OCI-LY1 (cell line): ENCODE measurements around the gene ARFIP2.

Experiments
- H2AFZ ChIP-seq: fragments of 200-600 bp; sonication (generic), shearing (Covaris generic); 2 replicates; pipeline ENCODE4 v1.6.0; 2014; ENCODE audit warnings: antibody characterized with exemption, mild to moderate bottlenecking, low read length
- H3F3A ChIP-seq: fragments of 200-600 bp; sonication (generic), shearing (Covaris generic); 2 replicates; pipeline ENCODE4 v1.6.0; 2014; ENCODE audit warnings: mild to moderate bottlenecking, antibody characterized with exemption, low read length, moderate library complexity; ENCODE audit not compliant: insufficient read depth
- H3K27ac ChIP-seq: fragments of 200-600 bp; sonication (generic); 2 replicates; pipeline ENCODE4 v1.5.1; 2014; ENCODE audit warnings: low read length, mixed run types, mild to moderate bottlenecking, low read depth; ENCODE audit not compliant: poor library complexity, severe bottlenecking
- H3K27me3 ChIP-seq: fragments of 200-600 bp; sonication (generic); 2 replicates; pipeline ENCODE4 v1.6.0; 2014; ENCODE audit warnings: antibody characterized with exemption, mild to moderate bottlenecking, low read length, moderate library complexity; ENCODE audit not compliant: insufficient read depth
- H3K36me3 ChIP-seq: fragments of 200-600 bp; sonication (generic); 2 replicates; pipeline ENCODE4 v1.6.1; 2014; ENCODE audit warnings: mild to moderate bottlenecking, antibody characterized with exemption, low read length, moderate library complexity, mixed read lengths; ENCODE audit not compliant: insufficient read depth
- H3K4me1 ChIP-seq: fragments of 200-600 bp; sonication (generic); 2 replicates; pipeline ENCODE4 v1.5.1; 2014; ENCODE audit warnings: mild to moderate bottlenecking, low read length, moderate library complexity; ENCODE audit not compliant: insufficient read depth, severe bottlenecking
- H3K4me2 ChIP-seq: fragments of 200-600 bp; sonication (generic), shearing (Covaris generic); 2 replicates; pipeline ENCODE4 v1.6.1; 2014; ENCODE audit warnings: low read length
- H3K4me3 ChIP-seq: fragments of 200-600 bp; sonication (generic); 2 replicates; pipeline ENCODE4 v1.5.1; 2014; ENCODE audit warnings: low read length, low read depth, mild to moderate bottlenecking, mixed read lengths; ENCODE audit not compliant: poor library complexity, severe bottlenecking
- H3K79me2 ChIP-seq: fragments of 200-600 bp; shearing (Covaris generic); 2 replicates; pipeline ENCODE4 v1.6.1; 2016; ENCODE audit warnings: mixed run types, low read length, mixed read lengths; ENCODE audit not compliant: insufficient read depth
- H3K9ac ChIP-seq: fragments of 200-600 bp; sonication (generic), shearing (Covaris generic); 2 replicates; pipeline ENCODE4 v1.6.1; 2014; ENCODE audit warnings: mild to moderate bottlenecking, low read length, mixed read lengths
- H3K9me2 ChIP-seq: fragments of 200-600 bp; sonication (generic), shearing (Covaris generic); 2 replicates; pipeline ENCODE4 v1.6.1; 2014; ENCODE audit warnings: low read depth, mild to moderate bottlenecking, low read length, mixed read lengths
- H3K9me3 ChIP-seq: fragments of 200-600 bp; shearing (Covaris generic); 2 replicates; pipeline ENCODE4 v1.6.1; 2014; ENCODE audit warnings: low read length, mixed read lengths
- H4K20me1 ChIP-seq: fragments of 200-600 bp; sonication (generic), shearing (Covaris generic); 2 replicates; pipeline ENCODE4 v1.6.0; 2016; ENCODE audit warnings: mild to moderate bottlenecking, low read length; ENCODE audit not compliant: insufficient read depth
- EZH2 ChIP-seq: fragments of 200-600 bp; sonication (generic), shearing (Covaris generic); IDR thresholded peaks from 2 replicates; pipeline ENCODE4 v1.8.0; 2017; ENCODE audit warnings: borderline replicate concordance, mixed run types, mild to moderate bottlenecking, antibody characterized with exemption, low read length, moderate library complexity, mixed read lengths
- TF ChIP-seq, protein P1 (sequence below): fragments of 200-600 bp; sonication (generic), shearing (Covaris generic); IDR thresholded peaks from 2 replicates; pipeline ENCODE4 v1.5.1; 2017; ENCODE audit warnings: mild to moderate bottlenecking, antibody characterized with exemption, low read length, moderate library complexity, mixed read lengths

The ARFIP2 gene

DNA sequence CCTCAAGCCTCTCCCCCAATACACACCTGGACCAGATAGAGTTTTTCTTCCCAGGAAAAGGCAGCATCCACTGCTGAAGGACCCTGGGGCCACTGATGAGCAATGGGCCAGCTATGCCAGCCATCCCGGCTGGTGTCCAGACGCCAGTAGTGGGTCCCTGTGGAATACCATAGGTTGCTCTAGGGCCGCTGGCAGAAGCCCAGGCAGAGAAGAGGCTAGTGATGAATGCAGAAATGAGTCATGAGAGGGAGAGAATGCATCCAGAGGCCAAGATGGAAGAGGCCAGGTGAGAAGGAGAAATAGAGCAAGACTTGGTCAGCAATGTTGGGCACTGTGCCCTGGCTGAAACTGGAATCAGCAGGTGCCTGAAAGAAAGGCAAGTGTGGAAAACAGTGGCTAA, 49.3 kb downstream of the ARFIP2 start:
- Histone ChIP-seq H3K27me3 (no peaks in the 10 kb centered on the region), H4K20me1 (no peaks in the 10 kb centered on the region), H3F3A (no peaks in the 10 kb centered on the region), H3K36me3 (no peaks in the 10 kb centered on the region), H3K9me3 (no peaks in the 10 kb centered on the region), H3K9ac (no peak overlapping the region), H3K79me2 (no peaks in the 10 kb centered on the region), H3K4me1 (no peaks in the 10 kb centered on the region), H3K4me2 (no peak overlapping the region), H3K4me3 (no peak overlapping the region), H3K9me2 (no peaks in the 10 kb centered on the region), H3K27ac (no peak overlapping the region), H2AFZ (no peak overlapping the region)
- no peak for TF ChIP-seq EZH2
- TF ChIP-seq, protein P1, sequence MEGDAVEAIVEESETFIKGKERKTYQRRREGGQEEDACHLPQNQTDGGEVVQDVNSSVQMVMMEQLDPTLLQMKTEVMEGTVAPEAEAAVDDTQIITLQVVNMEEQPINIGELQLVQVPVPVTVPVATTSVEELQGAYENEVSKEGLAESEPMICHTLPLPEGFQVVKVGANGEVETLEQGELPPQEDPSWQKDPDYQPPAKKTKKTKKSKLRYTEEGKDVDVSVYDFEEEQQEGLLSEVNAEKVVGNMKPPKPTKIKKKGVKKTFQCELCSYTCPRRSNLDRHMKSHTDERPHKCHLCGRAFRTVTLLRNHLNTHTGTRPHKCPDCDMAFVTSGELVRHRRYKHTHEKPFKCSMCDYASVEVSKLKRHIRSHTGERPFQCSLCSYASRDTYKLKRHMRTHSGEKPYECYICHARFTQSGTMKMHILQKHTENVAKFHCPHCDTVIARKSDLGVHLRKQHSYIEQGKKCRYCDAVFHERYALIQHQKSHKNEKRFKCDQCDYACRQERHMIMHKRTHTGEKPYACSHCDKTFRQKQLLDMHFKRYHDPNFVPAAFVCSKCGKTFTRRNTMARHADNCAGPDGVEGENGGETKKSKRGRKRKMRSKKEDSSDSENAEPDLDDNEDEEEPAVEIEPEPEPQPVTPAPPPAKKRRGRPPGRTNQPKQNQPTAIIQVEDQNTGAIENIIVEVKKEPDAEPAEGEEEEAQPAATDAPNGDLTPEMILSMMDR, result no peak

DNA sequence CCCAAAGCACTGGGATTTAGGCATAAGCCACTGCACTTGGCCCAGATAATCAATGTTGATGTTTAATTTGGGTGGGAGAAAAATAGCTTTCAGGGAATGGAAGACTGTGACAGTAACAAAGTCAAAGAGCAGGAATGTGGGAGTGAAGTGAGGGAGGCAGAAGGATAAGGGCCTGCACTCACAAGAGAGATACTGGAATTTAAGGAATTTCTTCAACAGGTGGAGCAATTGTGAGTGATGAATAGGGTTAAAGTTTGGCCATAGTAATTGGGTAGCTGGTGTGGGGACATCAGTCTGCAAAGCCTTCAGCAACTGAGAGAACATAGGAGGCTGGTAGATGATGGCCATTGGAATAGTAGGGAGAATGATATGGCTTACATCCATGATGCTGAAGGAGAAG, 53.6 kb downstream of the ARFIP2 start:
- Histone ChIP-seq H3K9me2 (no peaks in the 10 kb centered on the region), H3K9ac (no peak overlapping the region)

More for the DNA sequence above, 53.6 kb downstream of the ARFIP2 start:
- Histone ChIP-seq H3F3A (no peaks in the 10 kb centered on the region), H3K36me3 (no peaks in the 10 kb centered on the region), H3K4me1 (no peaks in the 10 kb centered on the region), H3K27ac (no peak overlapping the region), H3K79me2 (no peaks in the 10 kb centered on the region), H3K4me2 (no peak overlapping the region), H3K27me3 (no peaks in the 10 kb centered on the region), H2AFZ (no peak overlapping the region), H3K4me3 (no peak overlapping the region), H3K9me3 (no peaks in the 10 kb centered on the region), H4K20me1 (no peaks in the 10 kb centered on the region)
- no peak for TF ChIP-seq EZH2
- TF ChIP-seq, protein P1, result no peak
